HUDEP-2 (cell line): ENCODE measurements around the gene RPS6KA1.

Source experiments
- DNase-seq, 76 experiments: peaks; one replicate each; lab custom pipeline; 2025; ENCODE audit not compliant: unreplicated experiment in 76 of 76; lab: John Stamatoyannopoulos, UW

Gene RPS6KA1

GRCh38 chr1:26530895-26531598, 1.5 kb downstream of the RPS6KA1 start:
- peak in 42 of 76 experiments; percentile 7 to 52 (median 26) for DNase-seq

GRCh38 chr1:26531651-26532131, 2.1 kb downstream of the RPS6KA1 start:
- DNase-seq, result no peak

GRCh38 chr1:26533951-26534509, 4.5 kb downstream of the RPS6KA1 start:
- no peak for DNase-seq

DNA sequence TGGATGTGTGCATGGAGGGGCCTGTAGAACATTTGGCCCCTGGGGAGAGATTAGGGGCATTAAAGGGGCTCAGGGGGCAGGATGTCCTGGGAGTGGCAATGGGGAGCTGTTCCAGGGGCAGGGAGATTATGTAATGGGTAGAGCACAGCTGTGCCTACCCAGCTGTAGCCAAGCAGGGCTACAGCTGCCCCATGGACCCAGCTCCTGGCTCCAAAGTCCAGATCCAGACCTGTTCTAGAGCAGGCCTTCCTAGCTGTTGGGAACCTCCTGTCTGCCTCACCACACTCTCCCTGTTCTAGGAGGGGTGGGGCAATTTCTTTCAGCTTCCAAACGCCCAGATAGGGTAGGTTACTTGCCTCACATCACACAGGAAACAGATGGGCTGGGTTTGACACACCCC, 5.6 kb downstream of the RPS6KA1 start:
- no peak for DNase-seq

GRCh38 chr1:26536081-26536480, 6.5 kb downstream of the RPS6KA1 start:
- no peak for DNase-seq

GRCh38 chr1:26536521-26536920, 7.0 kb downstream of the RPS6KA1 start:
- no peak for DNase-seq

GRCh38 chr1:26537951-26538352, 8.4 kb downstream of the RPS6KA1 start:
- peak in 20 of 76 experiments; percentile 7 to 51 (median 16) for DNase-seq

DNA sequence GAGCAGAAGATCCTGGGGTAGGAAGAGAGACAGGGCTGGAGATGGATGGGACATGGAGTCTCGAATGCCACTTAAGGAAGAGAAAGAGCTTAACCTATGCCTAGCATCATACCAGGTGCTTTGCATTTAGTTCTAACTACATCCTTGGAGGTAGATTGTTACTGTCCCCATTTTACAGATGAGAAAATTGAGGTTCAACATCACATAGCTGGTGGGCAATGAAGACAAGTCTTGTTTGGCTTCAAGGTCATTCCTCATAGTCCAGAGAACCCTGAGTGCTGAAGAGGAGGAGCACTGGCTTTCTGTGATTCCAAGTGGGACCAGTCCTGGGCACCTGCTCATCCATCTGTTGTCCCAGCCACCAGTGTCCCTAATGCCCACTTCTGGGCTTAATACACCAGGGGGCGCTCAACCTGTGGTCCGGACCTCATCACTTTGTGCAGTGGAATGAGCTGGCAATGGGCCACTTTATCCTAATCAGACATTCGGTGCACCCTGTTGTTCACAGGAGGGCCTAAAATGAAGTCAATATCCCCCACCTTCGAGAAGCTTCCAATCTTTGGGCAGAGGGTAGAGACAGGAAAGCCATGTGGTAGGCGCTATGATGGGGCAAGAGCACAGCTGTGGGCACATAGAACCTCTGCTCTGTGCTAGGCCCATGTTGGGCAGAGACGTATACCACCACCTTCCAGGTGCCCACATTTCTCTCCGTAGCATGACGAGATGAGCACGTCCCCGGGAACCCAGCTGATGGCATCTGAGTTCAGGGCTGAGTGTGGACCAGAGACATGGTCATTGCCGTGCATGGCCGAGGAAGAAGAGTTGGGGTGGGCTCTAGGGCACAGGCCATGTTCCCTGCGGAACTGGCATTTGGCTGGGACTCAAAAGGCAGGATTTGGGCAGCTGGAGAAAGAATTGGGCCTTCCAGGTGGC, 9.2 kb downstream of the RPS6KA1 start:
- peak in 73 of 76 experiments; percentile 15 to 85 (median 66) for DNase-seq

- DNase-seq, result no peak
These were observed 10.2 kb downstream of the RPS6KA1 start for GRCh38 chr1:26539722-26540121.

GRCh38 chr1:26540351-26540750, 10.8 kb downstream of the RPS6KA1 start:
- DNase-seq, result no peak

DNA sequence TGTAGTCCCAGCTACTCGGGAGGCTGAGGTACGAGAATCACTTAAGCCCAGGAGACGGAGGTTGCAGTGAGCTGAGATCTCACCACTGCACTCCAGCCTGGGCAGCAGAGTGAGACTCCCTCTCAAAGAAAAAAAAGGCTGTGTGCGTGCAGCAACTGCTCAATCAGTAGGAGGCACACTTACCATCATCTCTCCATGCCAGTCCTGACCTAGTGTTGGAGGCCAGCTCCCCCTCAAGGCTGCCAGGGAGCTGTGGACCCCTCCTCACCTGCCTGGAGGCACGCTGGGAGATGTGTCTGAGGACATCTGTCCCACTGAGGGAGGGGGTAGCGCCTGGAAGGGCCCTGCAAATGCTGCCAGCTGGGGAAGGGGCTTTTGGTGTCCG, 11.9 kb downstream of the RPS6KA1 start:
- DNase-seq, result peak in 1 of 76 experiments; percentile 29

GRCh38 chr1:26541816-26542711, 12.5 kb downstream of the RPS6KA1 start:
- peak in 73 of 76 experiments; percentile 10 to 90 (median 72) for DNase-seq

DNA sequence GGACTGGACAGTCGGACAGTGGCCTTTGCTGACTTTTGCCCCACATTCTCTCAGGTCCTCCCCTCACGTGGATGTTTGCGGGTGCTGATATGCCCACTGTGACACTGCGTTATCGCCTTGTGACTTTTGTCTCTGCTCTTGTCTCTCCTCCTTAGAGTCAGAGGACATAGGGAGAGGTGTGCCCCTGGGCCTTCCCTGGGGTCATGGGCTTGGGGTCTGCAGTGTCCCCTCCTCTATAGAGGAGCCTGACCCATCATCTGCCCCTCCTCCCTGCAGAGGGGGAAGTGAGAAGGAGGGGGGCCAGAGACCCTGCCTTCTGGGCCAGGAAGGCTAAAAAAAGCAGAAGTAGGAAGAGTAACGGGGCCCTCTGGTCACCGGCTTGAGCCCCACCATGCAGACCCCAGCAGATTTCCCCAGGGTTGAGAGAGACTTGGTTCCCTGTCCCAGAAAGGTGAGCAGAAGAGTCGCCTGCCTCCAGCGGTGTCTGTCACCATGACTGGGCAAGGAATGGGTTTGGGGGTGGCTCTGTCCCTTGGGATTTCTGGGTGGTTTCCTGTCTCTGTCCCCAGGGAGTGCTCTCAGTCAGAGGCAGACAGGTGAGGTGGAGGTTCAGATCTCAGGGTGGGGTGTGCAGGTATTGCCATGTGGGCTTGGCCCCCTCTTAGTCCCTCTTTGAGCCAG, 13.3 kb downstream of the RPS6KA1 start:
- peak in 6 of 76 experiments; percentile 11 to 32 (median 18) for DNase-seq

- no peak for DNase-seq
These were observed 13.9 kb downstream of the RPS6KA1 start for GRCh38 chr1:26543462-26543861.

GRCh38 chr1:26544126-26544525, 14.6 kb downstream of the RPS6KA1 start:
- no peak for DNase-seq

- no peak for DNase-seq
These were observed 16.4 kb downstream of the RPS6KA1 start for GRCh38 chr1:26545969-26546323.

- DNase-seq, result peak in 19 of 76 experiments; percentile 7 to 40 (median 17)
These were observed 16.8 kb downstream of the RPS6KA1 start for GRCh38 chr1:26546375-26546774.

GRCh38 chr1:26546819-26547218, 17.3 kb downstream of the RPS6KA1 start:
- no peak for DNase-seq

GRCh38 chr1:26548841-26549240, 19.3 kb downstream of the RPS6KA1 start:
- DNase-seq, result no peak

- DNase-seq, result no peak
These were observed 21.4 kb downstream of the RPS6KA1 start for GRCh38 chr1:26550946-26551345.
